ENCODE measurements around the gene LTB4R2. TPM values are rescaled to one million over a fixed set of nuclear protein-coding genes. Genes with fewer than 3 reads are reported as not detected.
A peak's percentile ranks its signal among the peaks of the same experiment; 100 is the strongest.

The LTB4R2 gene
- total RNA-seq, 1 donor from 2014 or later, result 7.9 TPM

GRCh38 chr14:24296341-24297157 lies 13.4 kb upstream of the LTB4R2 start:
- intact Hi-C loops (cut with micrococcal nuclease), result loop anchor here (1.0 to 5.0 kb wide), 5 partner anchors 7 to 284 kb away; no protein-coding TSS in a partner anchor
- H3K4me3 Mint-ChIP-seq (ENCODE audit: low read depth), result no peak overlapping the region
- peak overlapping the region; percentile 78 for H3K27ac Mint-ChIP-seq
- peaks cover 35% of the 10 kb centered on the region for H3K36me3 Mint-ChIP-seq (ENCODE audit: low read depth)
- H3K27me3 Mint-ChIP-seq (ENCODE audit: low read depth), result peaks cover 3% of the 10 kb centered on the region
- DNase-seq (ENCODE audit: low spot score), result peak; percentile 60
- H3K9me3 Mint-ChIP-seq, result no peaks in the 10 kb centered on the region
- H3K4me1 Mint-ChIP-seq (ENCODE audit: low read depth), result peaks cover 35% of the 10 kb centered on the region

GRCh38 chr14:24297190-24297964 lies 12.6 kb upstream of the LTB4R2 start:
- Mint-ChIP-seq H3K27ac (peak overlapping the region; percentile 54), H3K4me3 (ENCODE audit: low read depth) (peak overlapping the region; percentile 4)

DNA sequence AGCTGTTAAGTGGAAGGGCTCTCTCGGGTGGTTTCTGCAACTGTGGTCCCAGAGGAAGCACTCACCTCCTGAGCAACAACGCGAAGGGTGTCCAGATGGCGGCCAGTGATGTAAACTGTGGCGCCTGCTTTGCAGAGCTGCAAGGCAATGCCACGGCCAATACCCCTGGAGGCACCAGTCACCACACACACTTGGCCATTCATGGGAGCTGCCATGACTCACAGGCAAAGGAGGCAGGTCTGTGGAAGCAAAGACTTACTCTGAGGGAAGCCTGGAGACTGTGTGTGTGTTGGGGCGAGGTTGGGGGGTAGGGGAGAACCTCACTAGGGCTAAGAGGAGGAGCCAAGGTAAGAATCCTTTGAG lies 11.1 kb upstream of the LTB4R2 start:
- Mint-ChIP-seq H3K27me3 (ENCODE audit: low read depth) (no peaks in the 10 kb centered on the region), H3K36me3 (ENCODE audit: low read depth) (peaks cover 38% of the 10 kb centered on the region), H3K27ac (peak overlapping the region; percentile 88), H3K9me3 (no peaks in the 10 kb centered on the region), H3K4me1 (ENCODE audit: low read depth) (peaks cover 33% of the 10 kb centered on the region), H3K4me3 (ENCODE audit: low read depth) (peak overlapping the region; percentile 90)
- DNase-seq (ENCODE audit: low spot score), result no peak
- intact Hi-C loops (cut with micrococcal nuclease), result loop anchor here (1.0 to 5.0 kb wide), 3 partner anchors 28 to 287 kb away; partner anchors contain the start of genes MDP1 and RABGGTA

More at GRCh38 chr14:24297190-24297964, 12.6 kb upstream of the LTB4R2 start:
- intact Hi-C loops (cut with micrococcal nuclease), result loop anchor here (1.0 to 5.0 kb wide), 4 partner anchors 8 to 285 kb away; no protein-coding TSS in a partner anchor
- Mint-ChIP-seq H3K36me3 (ENCODE audit: low read depth) (peaks cover 34% of the 10 kb centered on the region), H3K4me1 (ENCODE audit: low read depth) (peaks cover 35% of the 10 kb centered on the region), H3K27me3 (ENCODE audit: low read depth) (no peaks in the 10 kb centered on the region), H3K9me3 (no peaks in the 10 kb centered on the region)
- DNase-seq (ENCODE audit: low spot score), result no peak

GRCh38 chr14:24299255-24300191 lies 10.4 kb upstream of the LTB4R2 start, which contains the start of the genes DHRS1 and NOP9:
DHRS1 (minus strand) TSS chr14:24299780; CDS start chr14:24299106, 674 bp downstream.
NOP9 (plus strand) TSS chr14:24299850; CDS start chr14:24299955, 105 bp downstream.
- peak within 1 kb of the TSS; percentile 90 for H3K4me3 Mint-ChIP-seq (ENCODE audit: low read depth)
- H3K27me3 Mint-ChIP-seq (ENCODE audit: low read depth), result no peaks in the 10 kb centered on the region
- no peaks in the 10 kb centered on the region for H3K9me3 Mint-ChIP-seq
- DNase-seq (ENCODE audit: low spot score), result peak; percentile 89
- H3K27ac Mint-ChIP-seq, result peak within 1 kb of the TSS; percentile 88
- intact Hi-C loops (cut with micrococcal nuclease), result loop anchor here (1.0 to 5.0 kb wide), 3 partner anchors 28 to 287 kb away; partner anchors contain the start of genes MDP1 and RABGGTA
- H3K36me3 Mint-ChIP-seq (ENCODE audit: low read depth), result peaks cover 44% of the 10 kb centered on the region
- H3K4me1 Mint-ChIP-seq (ENCODE audit: low read depth), result peaks cover 33% of the 10 kb centered on the region

- Mint-ChIP-seq H3K4me3 (ENCODE audit: low read depth) (peak overlapping the region; percentile 90), H3K27me3 (ENCODE audit: low read depth) (no peaks in the 10 kb centered on the region), H3K36me3 (ENCODE audit: low read depth) (peaks cover 50% of the 10 kb centered on the region), H3K9me3 (no peaks in the 10 kb centered on the region), H3K27ac (peak overlapping the region; percentile 73), H3K4me1 (ENCODE audit: low read depth) (peaks cover 33% of the 10 kb centered on the region)
- intact Hi-C loops (cut with micrococcal nuclease), result no loop called here
- no peak for DNase-seq (ENCODE audit: low spot score)
These were observed 9.5 kb upstream of the LTB4R2 start for GRCh38 chr14:24300326-24300980.

DNA sequence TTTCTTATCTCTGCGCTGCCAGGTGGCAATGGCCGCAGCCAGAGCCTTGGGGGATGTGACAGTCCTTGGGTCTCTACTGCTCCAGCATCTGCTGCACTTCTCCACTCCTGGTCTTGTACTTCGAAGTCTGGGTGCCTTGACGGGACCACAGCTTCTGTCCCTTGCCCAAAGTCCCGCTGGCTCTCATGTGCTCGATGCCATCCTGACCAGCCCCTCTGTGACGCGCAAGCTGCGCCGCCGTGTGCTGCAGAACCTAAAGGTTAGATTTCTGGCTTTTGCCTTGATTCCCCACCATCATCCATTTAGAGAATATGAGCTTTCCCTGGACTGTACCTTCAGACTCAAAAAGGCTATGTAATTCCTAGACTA lies 5.9 kb upstream of the LTB4R2 start:
- no peak for DNase-seq (ENCODE audit: low spot score)
- Mint-ChIP-seq H3K27me3 (ENCODE audit: low read depth) (no peaks in the 10 kb centered on the region), H3K4me1 (ENCODE audit: low read depth) (peaks cover 21% of the 10 kb centered on the region), H3K27ac (no peak overlapping the region), H3K9me3 (no peaks in the 10 kb centered on the region), H3K4me3 (ENCODE audit: low read depth) (no peak overlapping the region), H3K36me3 (ENCODE audit: low read depth) (peaks cover 73% of the 10 kb centered on the region)
- intact Hi-C loops (cut with micrococcal nuclease), result no loop called here

DNA sequence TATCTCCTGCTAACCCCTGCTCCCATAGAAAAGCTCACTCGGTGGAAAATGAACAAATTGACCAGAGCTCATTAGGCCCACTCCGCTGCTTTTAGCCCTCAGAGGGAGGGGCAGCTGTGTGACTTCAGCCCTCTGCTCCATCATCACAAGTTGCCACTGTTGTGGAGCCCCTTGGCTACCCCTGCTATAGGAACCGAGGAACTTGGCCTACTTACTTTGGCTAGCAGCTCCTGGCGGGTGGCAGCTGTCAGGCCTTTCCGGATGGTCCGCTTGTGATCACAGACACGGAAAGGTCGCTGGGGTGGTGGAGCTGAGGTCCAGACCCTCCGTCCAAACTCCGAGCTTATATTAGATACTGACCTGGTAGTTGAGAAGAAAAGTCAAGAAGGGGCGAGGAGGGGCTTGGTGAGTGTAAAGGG lies 2.8 kb upstream of the LTB4R2 start:
- H3K9me3 Mint-ChIP-seq, result no peaks in the 10 kb centered on the region
- no peaks in the 10 kb centered on the region for H3K27me3 Mint-ChIP-seq (ENCODE audit: low read depth)
- H3K36me3 Mint-ChIP-seq (ENCODE audit: low read depth), result peaks cover 73% of the 10 kb centered on the region
- peaks cover 27% of the 10 kb centered on the region for H3K4me1 Mint-ChIP-seq (ENCODE audit: low read depth)
- intact Hi-C loops (cut with micrococcal nuclease), result no loop called here
- DNase-seq (ENCODE audit: low spot score), result no peak
- H3K4me3 Mint-ChIP-seq (ENCODE audit: low read depth), result no peak overlapping the region
- peak overlapping the region; percentile 57 for H3K27ac Mint-ChIP-seq

GRCh38 chr14:24307575-24308341 lies 2.2 kb upstream of the LTB4R2 start, which contains the start of gene CIDEB:
CIDEB (minus strand) TSS chr14:24307977; CDS start chr14:24307858, 119 bp downstream.
- peak; percentile 39 for DNase-seq (ENCODE audit: low spot score)
- Mint-ChIP-seq H3K4me1 (ENCODE audit: low read depth) (peaks cover 33% of the 10 kb centered on the region), H3K9me3 (no peaks in the 10 kb centered on the region), H3K27ac (peak within 1 kb of the TSS; percentile 57), H3K4me3 (ENCODE audit: low read depth) (no peak within 1 kb of the TSS), H3K27me3 (ENCODE audit: low read depth) (no peaks in the 10 kb centered on the region), H3K36me3 (ENCODE audit: low read depth) (peaks cover 71% of the 10 kb centered on the region)
- intact Hi-C loops (cut with micrococcal nuclease), result no loop called here

DNA sequence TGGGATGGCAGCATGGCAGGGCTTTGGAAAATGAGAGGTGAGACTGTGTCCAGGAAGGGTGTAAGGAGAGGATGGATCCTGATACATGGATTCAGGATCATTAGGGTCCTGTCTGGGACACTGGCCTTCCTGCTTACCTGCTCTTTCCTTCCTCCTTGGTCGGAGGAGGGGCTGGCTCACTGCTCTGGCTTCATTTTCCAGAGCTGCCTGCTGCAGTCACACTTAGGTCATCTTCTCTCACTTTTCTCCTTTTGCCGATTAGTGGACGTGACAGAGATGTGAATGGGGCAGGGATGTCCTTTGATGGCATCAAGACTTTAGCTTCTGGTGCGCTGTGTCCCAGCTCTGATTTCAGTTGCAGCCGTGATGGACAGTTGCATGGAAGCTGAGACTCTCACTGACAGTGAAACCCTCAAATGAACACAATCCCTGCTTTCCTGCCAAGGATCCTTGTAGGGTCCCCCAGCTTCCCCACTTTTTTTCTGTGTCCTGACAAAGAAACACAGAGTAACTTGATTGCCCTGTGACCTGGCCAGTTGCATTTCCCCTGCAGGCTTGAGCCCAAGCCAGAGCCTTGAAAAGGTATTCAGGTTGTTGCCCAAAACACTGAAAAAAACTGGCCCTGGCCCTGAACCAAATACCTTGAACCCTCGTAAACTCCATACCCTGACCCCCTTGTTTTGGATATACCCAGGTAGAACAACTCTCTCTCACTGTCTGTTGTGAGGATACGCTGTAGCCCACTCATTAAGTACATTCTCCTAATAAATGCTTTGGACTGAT lies 1.4 kb upstream of the LTB4R2 start:
- intact Hi-C loops (cut with micrococcal nuclease), result no loop called here
- Mint-ChIP-seq H3K27me3 (ENCODE audit: low read depth) (no peaks in the 10 kb centered on the region), H3K9me3 (no peaks in the 10 kb centered on the region), H3K36me3 (ENCODE audit: low read depth) (peaks cover 73% of the 10 kb centered on the region), H3K4me3 (ENCODE audit: low read depth) (no peak overlapping the region), H3K4me1 (ENCODE audit: low read depth) (peaks cover 39% of the 10 kb centered on the region), H3K27ac (peak overlapping the region; percentile 3)
- no peak for DNase-seq (ENCODE audit: low spot score)

DNA sequence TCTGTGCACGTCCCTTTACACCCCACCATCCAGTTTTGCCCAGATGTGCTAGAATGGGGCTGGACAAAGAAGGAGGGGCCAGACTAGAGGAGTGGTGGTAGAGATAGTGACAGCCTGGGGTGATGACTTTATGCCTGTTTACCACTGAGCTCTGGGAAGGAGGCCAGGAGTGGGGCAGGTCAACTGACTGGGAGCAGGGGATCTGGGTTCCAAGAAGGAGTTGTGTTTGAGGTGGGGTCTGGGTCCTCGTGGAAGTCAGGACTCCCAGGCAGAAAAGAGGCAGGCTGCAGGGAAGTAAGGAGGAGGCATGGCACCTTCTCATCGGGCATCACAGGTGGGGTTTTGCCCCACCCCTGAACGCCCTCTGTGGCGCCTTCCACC lies 315 bp downstream of the LTB4R2 start:
- Mint-ChIP-seq H3K27ac (peak overlapping the region; percentile 61), H3K4me1 (ENCODE audit: low read depth) (peaks cover 52% of the 10 kb centered on the region), H3K9me3 (no peaks in the 10 kb centered on the region), H3K4me3 (ENCODE audit: low read depth) (peak overlapping the region; percentile 75), H3K36me3 (ENCODE audit: low read depth) (peaks cover 66% of the 10 kb centered on the region), H3K27me3 (ENCODE audit: low read depth) (no peaks in the 10 kb centered on the region)
- DNase-seq (ENCODE audit: low spot score), result no peak
- intact Hi-C loops (cut with micrococcal nuclease), result no loop called here

Data from activated T-helper 2 cell treated with anti-CD3 and anti-CD28 coated beads, Interferon-gamma antibody, Interleukin-2, Interleukin-4, amounts not matched to agents 10 μg/mL and 5 μg/mL and 100 μg/mL, durations not matched to agents 14 hours and 24 hours and 36 hours (primary cell).